Tibial nerve (tissue), 3 donors: ENCODE data around the gene KIAA0319L.

ENCODE experiments used
- CTCF ChIP-seq, 5 experiments: fragments of 200-600 bp in 3 of 5; fragments of 450-650 bp in 2 of 5; sonication (generic) in 3 of 5; IDR thresholded peaks; one replicate each; pipeline ENCODE4 v1.5.1; 2016 to 2019; ENCODE audit warnings: antibody characterized with exemption in 5 of 5, mild to moderate bottlenecking in 3 of 5, moderate library complexity in 2 of 5
- POLR2A ChIP-seq, 2 donors: fragments of 450-650 bp; IDR thresholded peaks; one replicate each; pipeline ENCODE4 v1.6.1; 2017; ENCODE audit warnings: antibody characterized with exemption in 2 of 2, mild to moderate bottlenecking in 2 of 2, moderate library complexity in 2 of 2

DNA sequence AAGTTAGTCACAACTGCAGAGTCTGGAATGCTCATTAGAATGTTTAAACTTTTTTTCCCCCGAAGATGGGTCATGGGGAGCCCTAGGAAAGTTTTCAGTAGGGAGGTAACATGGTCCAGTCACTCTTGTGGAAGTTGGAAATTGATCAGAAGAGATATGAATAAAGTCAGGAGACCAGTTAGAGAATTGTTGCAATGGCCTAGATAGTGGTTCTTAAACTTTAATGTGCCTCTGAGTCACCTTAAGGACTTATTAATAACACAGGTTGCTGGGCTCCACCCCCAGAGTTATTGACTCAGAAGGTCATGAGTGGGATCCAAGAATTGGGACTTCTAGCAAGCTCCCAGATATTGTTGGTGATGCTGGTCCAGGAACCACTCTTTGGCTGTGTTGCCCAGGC is 12.7 kb upstream of the KIAA0319L start:
- TF ChIP-seq CTCF (IDR thresholded peaks at IDR 0.05) (no peak), POLR2A (IDR thresholded peaks at IDR 0.05) (no peak)
